K562 (cell line): ENCODE results near the gene VSTM5. TPM values are rescaled to one million over a fixed set of nuclear protein-coding genes. Genes with fewer than 3 reads are reported as not detected.

Experiments
- ATAC-seq: fragments of 200-7000 bp; cut with Tn5 transposase; 3 replicates; pipeline ENCODE4 v1.9.1; 2020; ENCODE audit warnings: moderate library complexity
- BruUV-seq: library from RNA; stranded (reverse); fragments of 400-500 nt; replicated peaks from 2 replicates; lab custom pipeline; 2021; lab: Mats Ljungman, UMichigan
- CTCF ChIA-PET: fragments of 300-600 bp; formaldehyde crosslinking; extraction: SDS; loops from one replicate; lab custom pipeline; 2021; ENCODE audit warnings: low intra/inter-chr PET ratio; lab: Yijun Ruan, JAX
- POLR2A ChIA-PET: fragments of 300-600, 350-650 bp; sonication (Branson Sonifier 250); formaldehyde crosslinking; extraction: SDS; loops from one replicate; lab custom pipeline; 2021; ENCODE audit warnings: antibody characterized with exemption, inconsistent platforms; lab: Yijun Ruan, JAX
- DNase-seq, 4 experiments: peaks; one replicate each; pipeline versions ENCODE4 v3.0.0 to v3.0.0-alpha.2; 2011 to 2018; ENCODE audit warnings: low spot score in 3 of 4, mixed read lengths in 3 of 4; ENCODE audit errors: extremely low read depth in 1 of 4
- FAIRE-seq: peaks from 2 replicates; lab custom pipeline; 2011; peaks lifted over from hg19 to GRCh38; lab: Jason Lieb, UNC
- H2AFZ ChIP-seq: 2 replicates; pipeline ENCODE4 v1.6.0; 2011; ENCODE audit warnings: low read depth, low read length, control low read depth, inconsistent platforms
- H3K27ac ChIP-seq: fragments of 200-600 bp; 3 replicates; pipeline ENCODE4 v1.8.0; 2011; ENCODE audit warnings: low read depth, mild to moderate bottlenecking, control low read depth, inconsistent platforms, low read length, moderate library complexity, mixed read lengths; ENCODE audit errors: extremely low read depth
- H3K27me3 ChIP-seq, 2 experiments: fragments of 300-600 bp in 1 of 2; 2 replicates in 1 of 2; 3 replicates in 1 of 2; pipeline versions ENCODE4 v1.6.0 to v1.8.0; 2011; ENCODE audit warnings: inconsistent platforms in 2 of 2, low read length in 2 of 2, mild to moderate bottlenecking in 1 of 2, mixed read lengths in 1 of 2, moderate library complexity in 1 of 2; ENCODE audit not compliant: control insufficient read depth in 2 of 2, insufficient read depth in 2 of 2
- H3K36me3 ChIP-seq: fragments of 300-600 bp; 3 replicates; pipeline ENCODE4 v1.8.0; 2011; ENCODE audit warnings: mild to moderate bottlenecking, low read length, inconsistent platforms; ENCODE audit not compliant: control insufficient read depth, insufficient read depth
- H3K4me1 ChIP-seq, 2 experiments: fragments of 200-600 bp in 1 of 2; replicated peaks in 1 of 2; 2 replicates in 1 of 2; 3 replicates in 1 of 2; pipeline versions ENCODE4 v1.5.1 to v1.8.0; 2011; ENCODE audit warnings: inconsistent platforms in 2 of 2, low read length in 2 of 2, mild to moderate bottlenecking in 1 of 2, mixed read lengths in 1 of 2, moderate library complexity in 1 of 2; ENCODE audit not compliant: control insufficient read depth in 2 of 2, insufficient read depth in 2 of 2
- H3K4me2 ChIP-seq: 2 replicates; pipeline ENCODE4 v1.6.1; 2011; ENCODE audit warnings: low read length, control low read depth, inconsistent platforms, mixed read lengths; ENCODE audit not compliant: insufficient read depth
- H3K4me3 ChIP-seq: fragments of 200-600 bp; sonication (generic), shearing (Covaris generic); 2 replicates; pipeline ENCODE4 v1.5.1; 2016; ENCODE audit warnings: control low read depth, inconsistent platforms
- H3K79me2 ChIP-seq: fragments of 200-600 bp; 3 replicates; pipeline ENCODE4 v1.8.0; 2011; ENCODE audit warnings: low read length, inconsistent platforms; ENCODE audit not compliant: control insufficient read depth, insufficient read depth
- H3K9ac ChIP-seq, 2 experiments: 2 replicates each; pipeline versions ENCODE4 v1.6.0 to v1.6.1; 2011; ENCODE audit warnings: low read depth in 2 of 2, low read length in 2 of 2, control low read depth in 1 of 2, inconsistent platforms in 1 of 2, mild to moderate bottlenecking in 1 of 2, mixed read lengths in 1 of 2; ENCODE audit not compliant: insufficient read depth in 1 of 2
- H3K9me1 ChIP-seq: one replicate; pipeline ENCODE4 v1.6.0; 2011; ENCODE audit warnings: inconsistent platforms, mild to moderate bottlenecking, low read length, moderate library complexity; ENCODE audit not compliant: control insufficient read depth, insufficient read depth
- H3K9me3 ChIP-seq: replicated peaks from 2 replicates; pipeline ENCODE4 v1.5.1; 2011; ENCODE audit warnings: low read depth, low read length, inconsistent platforms; ENCODE audit not compliant: control insufficient read depth, insufficient read depth
- H4K20me1 ChIP-seq: replicated peaks from 2 replicates; pipeline ENCODE4 v1.6.1; 2011; ENCODE audit warnings: low read length, inconsistent platforms, mixed read lengths; ENCODE audit not compliant: control insufficient read depth, insufficient read depth
- ARID3A ChIP-seq: IDR thresholded peaks from 2 replicates; pipeline ENCODE4 v1.6.1; 2012; ENCODE audit warnings: low read depth, low read length, improper control_type of control experiment, borderline replicate concordance
- CEBPB ChIP-seq: fragments of 450-650 bp; IDR thresholded peaks from 2 replicates; pipeline ENCODE4 v1.6.1; 2016; ENCODE audit warnings: missing genetic modification characterization, missing compliant biosample characterization
- CEBPG ChIP-seq, 3 experiments: fragments of 200-800 bp in 1 of 3; sonication (Bioruptor generic) in 1 of 3; sonication (generic) in 1 of 3; formaldehyde crosslinking in 1 of 3; IDR thresholded peaks in 2 of 3; conservative IDR thresholded peaks in 1 of 3; 2 replicates each; pipeline versions ENCODE4 v1.6.1 to v1.8.0; 2016 to 2022; ENCODE audit warnings: missing compliant biosample characterization in 2 of 3, missing genetic modification characterization in 2 of 3, mild to moderate bottlenecking in 1 of 3, missing genetic modification reagents in 1 of 3
- WGBS: fragments of 100-300 bp; shearing (Covaris generic); methylation state at CpG from one replicate; pipeline ENCODE4 v1.1.6; 2016; ENCODE audit warnings: low coverage, mixed read lengths; ENCODE audit not compliant: insufficient coverage; ENCODE audit errors: missing lambda C conversion rate; 5-methylcytosine and 5-hydroxymethylcytosine counted together
- in situ Hi-C: fragments of 300-500 bp; cut with MboI; formaldehyde crosslinking; loops from 4 replicates; pipeline ENCODE4 v1.15.0; 2018; ENCODE audit warnings: inconsistent platforms, mixed read lengths
- intact Hi-C: fragments of 100-400 bp; cut with micrococcal nuclease; formaldehyde crosslinking; loops from 2 replicates; pipeline ENCODE4 v1.14.2; 2022
- polyA plus RNA-seq, 8 experiments: library from polyadenylated mRNA; depleted of rRNA in 4 of 8; stranded (reverse) in 5 of 8; unstranded in 3 of 8; fragments of >200 nt; fragmentation: Nextera tagmentation in 2 of 8; fragmentation: Illumina TruSeq in 1 of 8; extraction: Ambion mirVana in 2 of 8; extraction: Trizol in 1 of 8; gene quantifications; 2 replicates each; pipeline versions ENCODE4 v1.2.1 to v1.2.3, GENCODE V29; 2011 to 2014; ENCODE audit warnings: inconsistent platforms in 1 of 8, missing spikeins in 1 of 8
- total RNA-seq, 7 experiments: library from RNA; depleted of rRNA in 6 of 7; stranded (reverse); fragments of >200 nt in 6 of 7; fragmentation: Illumina TruSeq in 2 of 7; extraction: Trizol in 2 of 7; gene quantifications; 2 replicates each; pipeline versions ENCODE4 v1.2.1 to v1.2.3, GENCODE V29; 2011 to 2021; ENCODE audit warnings: low replicate concordance in 1 of 7

The VSTM5 gene
- total and polyA plus RNA-seq, 9 of the 15 experiments (the other 6 are each of a cell fraction or from before 2014, with no cell fraction given): 0.01 TPM; not detected in 8

GRCh38 chr11:93823210-93823609 lies 27.2 kb downstream of the VSTM5 start:
- Histone ChIP-seq H3K4me1 (peaks cover 0 to 2% of the 10 kb centered on the region in 2 experiments; a peak in 1 of 5 replicates), H2AFZ (no peak overlapping the region), H3K4me3 (no peak overlapping the region), H3K9me3 (no peaks in the 10 kb centered on the region), H3K36me3 (no peaks in the 10 kb centered on the region), H3K4me2 (no peak overlapping the region), H3K27ac (no peak overlapping the region), H3K27me3 (peaks cover 9 to 10% of the 10 kb centered on the region in 2 experiments; a peak in 2 of 5 replicates), H3K9ac (no peak overlapping the region), H4K20me1 (no peaks in the 10 kb centered on the region), H3K9me1 (no peaks in the 10 kb centered on the region), H3K79me2 (no peaks in the 10 kb centered on the region)
- FAIRE-seq: no peak
- TF ChIP-seq CEBPG (CRISPR knock-in tag; IDR thresholded peaks at IDR 0.05) (no peak), CEBPG (tag; conservative IDR thresholded peaks at IDR 0.05 in 1 of 2, IDR thresholded peaks at IDR 0.05 in 1 of 2) (peak; percentile 18 to 80; a peak in 2 of 4 replicates), ARID3A (no peak), CEBPB (tag) (peak; percentile 30; the same call in 1 of the 2 replicates)
- POLR2A ChIA-PET: no interaction called here
- no peak for DNase-seq
- in situ Hi-C loops (no loop called here), intact Hi-C loops (no loop called here)
- ATAC-seq: no peak
- BruUV-seq: no TSS peak
- WGBS: 21% methylated on average over 4 of the region's 4 CpGs
- CTCF ChIA-PET: no interaction called here
